Measurements from ENCODE around the gene RHOBTB1.

The RHOBTB1 gene

DNA sequence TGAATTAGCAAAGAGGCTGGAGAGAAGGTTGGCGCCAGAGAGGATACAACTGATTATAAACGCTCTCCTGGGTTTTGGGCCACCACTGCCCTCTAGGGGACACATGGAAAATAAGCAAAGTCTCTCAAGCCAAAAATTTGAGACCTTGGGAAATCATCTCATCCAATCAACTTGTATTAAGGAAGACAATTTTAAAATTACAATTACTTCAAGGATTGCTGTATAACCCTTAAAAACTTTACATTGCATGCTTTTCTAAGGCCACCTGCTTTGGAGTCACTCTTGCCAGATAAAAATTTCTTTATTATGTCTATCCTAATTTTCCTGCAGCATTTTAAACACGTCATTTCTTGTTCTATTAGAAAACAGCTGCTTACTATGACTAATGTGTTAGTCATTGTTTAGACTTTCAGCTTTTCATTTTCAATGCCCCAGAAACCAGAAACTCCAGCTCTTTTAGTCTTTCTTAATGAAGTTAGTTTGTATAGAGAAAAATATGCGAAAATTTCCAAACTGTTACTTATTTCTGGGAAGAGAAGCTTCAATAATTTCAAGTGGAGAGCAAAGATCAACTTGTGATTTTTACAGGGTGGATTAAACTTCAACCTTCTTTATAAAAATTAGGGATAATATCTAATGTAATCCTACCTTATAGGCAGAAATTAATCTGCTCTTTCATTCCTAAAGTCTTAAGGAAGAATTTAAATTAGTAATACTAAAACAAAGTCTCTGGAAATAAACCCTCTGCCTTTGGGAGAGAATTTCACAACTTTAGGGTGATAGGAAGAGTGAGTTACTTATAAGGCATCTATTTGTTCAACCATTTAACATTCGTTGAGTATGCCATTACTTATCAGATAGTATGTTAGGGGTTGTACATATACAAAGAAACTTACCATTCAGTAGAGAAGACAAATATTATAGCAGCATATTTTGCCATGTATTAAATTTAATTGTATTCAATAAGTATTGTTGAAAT lies 20.6 kb upstream of the RHOBTB1 start:
- no peak for DNase-seq

DNA sequence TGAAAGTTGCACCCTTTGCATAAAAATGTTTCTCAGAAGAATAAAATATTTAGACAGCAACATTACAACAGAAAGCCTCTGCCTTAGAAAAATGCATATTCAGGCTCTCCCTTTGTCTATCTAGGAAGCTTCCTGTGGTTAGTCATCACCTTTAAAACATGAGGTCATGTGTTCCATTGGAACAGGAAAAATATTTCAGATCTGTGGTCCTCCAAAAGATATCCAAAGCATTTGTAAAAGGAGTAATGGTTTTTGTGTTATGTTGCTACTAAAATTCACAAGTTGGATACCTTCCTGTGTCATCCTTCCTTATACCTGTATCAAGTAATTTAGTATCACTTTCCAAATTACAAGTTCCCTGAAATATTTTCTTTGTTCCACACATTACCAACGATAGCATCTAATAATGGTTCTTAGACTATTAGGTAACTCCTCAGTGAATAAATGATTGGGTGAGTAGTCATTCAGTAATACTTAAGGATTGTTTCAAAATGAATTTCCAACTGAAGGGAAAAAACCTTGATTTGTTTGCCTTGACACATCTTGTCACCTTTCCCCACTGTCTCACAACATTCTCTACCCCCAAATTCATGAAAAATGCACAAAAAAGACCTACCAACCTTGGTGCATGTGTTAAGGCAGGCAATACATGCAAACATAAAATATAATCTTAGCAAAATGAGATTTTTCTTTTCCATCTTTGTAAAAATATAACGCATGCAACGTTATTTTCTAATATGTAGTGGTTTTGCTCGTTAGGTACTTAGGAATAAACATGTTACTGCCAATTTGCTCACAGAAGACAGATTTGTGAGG lies 19.7 kb upstream of the RHOBTB1 start:
- DNase-seq: no peak

DNA sequence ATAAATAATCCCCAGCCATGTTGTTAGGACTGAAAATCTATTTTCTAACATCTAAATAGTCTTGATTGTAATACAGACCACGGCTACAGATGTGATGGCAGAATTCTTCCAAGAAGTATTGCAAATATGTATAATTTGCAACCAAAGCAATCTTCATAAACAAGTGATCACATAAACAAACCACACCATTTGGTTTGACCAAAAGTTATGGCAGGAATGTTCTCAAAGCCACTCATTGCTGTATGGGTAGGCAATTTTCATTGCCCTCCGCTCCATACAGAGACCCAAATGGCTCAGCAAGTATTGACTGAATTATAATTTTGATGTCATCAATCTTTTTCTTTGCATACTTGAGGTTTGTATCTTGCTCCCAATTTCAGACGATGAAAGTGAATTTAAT lies 19.0 kb upstream of the RHOBTB1 start:
- no peak for DNase-seq

DNA sequence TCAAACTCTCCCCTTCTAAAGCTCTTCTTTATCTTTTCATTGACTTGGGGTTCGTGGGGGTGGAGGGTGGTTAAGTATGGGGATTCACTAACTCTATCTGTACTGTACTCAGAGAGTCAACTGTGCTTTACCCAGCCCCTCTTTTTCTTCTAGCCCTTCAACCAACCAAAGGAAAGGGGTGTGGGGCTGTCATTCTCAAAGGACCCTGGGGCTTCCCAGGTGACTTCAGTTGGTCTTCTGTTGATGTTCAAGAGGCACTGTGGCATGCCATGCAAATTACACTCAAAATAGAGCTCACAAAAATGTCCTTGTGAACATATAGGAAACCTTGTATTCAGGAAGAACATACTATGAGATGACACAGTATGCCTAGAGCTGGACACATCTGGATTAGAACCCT lies 16.9 kb upstream of the RHOBTB1 start:
- DNase-seq: no peak

DNA sequence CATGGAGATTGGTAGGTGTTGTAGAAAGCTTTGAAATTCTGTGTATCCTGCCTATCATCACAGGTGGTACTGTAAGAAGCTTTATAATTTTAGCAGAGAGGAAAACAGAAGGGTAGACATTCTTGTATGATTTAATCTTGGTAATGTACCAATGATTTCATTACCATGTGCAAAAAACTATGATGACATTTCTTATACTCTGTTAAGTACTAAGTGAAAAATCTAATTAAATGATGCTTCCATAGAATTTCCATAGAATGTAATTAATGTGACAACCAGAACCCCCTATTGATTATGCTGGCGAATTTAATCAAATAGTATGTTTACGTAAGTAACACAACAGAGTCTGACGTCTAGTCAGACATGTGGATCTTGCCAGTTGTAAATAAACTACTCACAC lies 16.0 kb upstream of the RHOBTB1 start:
- DNase-seq: no peak

DNA sequence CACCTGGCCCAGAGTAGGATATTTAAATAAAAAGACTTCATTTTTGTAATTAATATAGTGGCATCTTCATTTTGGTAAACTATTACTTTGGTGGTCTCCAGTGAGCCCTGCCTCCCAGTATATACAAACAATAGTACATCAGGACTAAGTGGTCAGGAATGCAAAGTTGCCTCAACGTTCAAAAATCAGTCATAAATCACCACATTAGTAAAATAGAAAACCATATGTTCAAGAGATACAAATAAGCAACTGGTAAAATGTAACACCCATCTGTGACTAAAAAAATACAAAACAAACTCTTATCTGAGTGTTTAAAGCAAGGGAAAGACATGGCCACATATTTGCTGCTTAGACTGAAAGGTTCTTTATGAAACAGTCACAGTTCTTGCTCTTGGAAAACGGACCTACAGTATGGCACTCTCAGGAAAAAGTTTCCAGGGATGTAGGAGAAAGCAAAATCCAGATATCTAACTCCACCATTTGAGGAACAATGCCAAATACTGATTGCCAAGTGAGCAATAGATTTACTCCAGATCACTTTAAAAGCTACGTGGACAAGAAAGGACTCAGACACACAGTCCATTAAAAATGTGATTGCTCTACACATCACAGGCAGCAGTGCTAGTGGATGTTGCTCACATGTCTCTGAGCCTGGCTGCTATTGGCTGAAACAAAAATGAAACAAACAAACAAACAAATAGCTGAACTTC lies 15.1 kb upstream of the RHOBTB1 start:
- DNase-seq: no peak

DNA sequence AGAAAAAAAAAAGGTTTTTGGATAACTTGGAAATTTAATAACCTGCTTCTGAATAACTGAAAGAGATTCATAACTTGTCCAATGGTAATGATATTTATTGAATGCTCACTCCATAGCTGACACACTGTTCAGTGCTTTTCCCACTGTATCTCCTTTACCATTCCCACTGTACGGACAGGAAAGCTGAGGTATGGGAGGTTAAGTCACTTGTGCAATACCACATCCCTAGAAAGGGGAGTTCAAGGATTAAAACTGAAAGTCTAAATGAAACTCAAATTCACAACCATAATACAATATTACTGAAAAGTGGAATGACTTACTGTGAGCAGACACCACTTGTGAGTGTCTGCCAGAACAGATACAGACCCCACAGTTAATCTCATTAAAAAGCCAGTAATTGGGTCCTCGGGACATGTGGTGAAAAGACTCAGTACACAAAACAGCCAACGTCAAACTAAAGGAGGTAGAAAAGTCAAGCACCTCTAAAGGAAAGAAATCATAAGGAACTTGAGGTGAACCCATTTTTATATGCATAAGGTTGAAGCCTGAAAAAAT lies 13.8 kb upstream of the RHOBTB1 start:
- DNase-seq: no peak

DNA sequence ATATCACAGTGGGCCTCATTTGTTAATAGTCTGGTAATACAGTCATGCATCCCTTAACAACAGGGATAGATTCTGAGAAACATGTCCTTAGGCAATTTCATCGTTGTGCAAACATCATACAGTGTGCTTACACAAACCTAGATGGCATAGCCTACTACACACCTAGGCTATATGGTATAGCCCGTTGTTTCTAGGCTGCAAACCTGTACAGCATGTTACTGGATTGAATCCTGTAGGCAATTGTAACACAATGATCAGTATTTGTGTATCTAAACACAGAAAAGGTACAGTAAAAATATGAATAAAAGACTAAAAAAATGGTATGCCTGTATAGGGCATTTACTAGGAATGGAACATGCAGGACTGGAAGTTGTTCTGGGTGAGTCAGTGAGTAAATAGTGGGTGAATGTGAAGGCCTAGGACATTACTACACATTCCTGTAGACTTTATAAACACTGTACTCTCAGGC lies 12.0 kb upstream of the RHOBTB1 start:
- DNase-seq: no peak

DNA sequence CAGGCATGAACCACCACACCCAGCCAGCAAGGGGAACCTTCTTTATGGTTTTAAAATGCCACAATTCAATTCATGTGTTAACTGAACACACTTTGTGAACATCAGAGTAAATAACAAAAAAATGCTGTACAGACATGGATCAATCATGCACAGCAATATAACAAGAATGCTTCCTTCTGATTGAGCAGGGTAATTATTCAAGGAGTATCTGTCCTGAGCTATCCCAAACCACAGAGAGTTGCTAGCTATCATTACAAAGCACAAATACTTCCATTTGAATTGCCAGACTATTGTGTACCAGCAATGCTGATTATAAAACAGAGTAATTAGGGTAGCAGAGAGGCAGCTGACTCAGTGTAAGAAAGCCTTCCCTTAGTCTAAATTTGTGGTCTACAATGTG lies 11.3 kb upstream of the RHOBTB1 start:
- no peak for DNase-seq

DNA sequence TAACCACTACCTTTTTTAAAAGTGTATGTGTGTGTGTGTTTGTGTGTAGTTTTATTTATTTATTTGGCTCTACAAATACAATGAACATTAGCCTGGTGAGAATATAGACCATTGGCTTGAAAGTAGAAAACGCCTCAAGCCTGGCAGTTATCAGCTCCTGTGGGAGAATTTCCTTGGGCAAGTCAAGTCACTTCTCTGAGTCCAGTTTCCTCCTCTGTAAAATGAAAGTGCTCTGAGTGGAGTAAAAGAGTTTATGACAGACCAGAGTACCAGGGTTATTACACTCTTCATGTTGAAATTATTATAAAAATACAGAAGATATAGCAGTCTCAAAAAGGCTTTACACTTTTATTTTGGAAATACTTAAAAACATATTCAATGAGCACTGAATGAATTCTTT lies 10.1 kb upstream of the RHOBTB1 start:
- DNase-seq: no peak

DNA sequence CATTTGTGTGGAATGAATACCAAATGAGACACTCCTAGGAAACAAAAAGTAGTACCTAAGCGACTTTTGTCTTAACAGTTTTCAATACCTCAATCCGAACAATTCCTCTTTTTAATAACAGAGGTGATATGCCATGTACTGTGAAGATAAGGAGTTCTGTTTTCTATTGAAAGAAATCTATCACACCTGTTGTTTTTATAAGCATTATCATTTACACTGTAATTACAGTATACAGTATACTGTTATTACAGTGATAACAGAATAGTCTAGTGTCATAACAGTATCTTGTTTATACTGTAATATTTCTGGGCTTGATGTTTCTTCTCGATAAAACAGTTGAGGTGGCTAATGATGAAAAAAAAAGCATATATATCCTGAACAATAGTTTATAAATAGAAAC lies 9.4 kb upstream of the RHOBTB1 start:
- DNase-seq: no peak

DNA sequence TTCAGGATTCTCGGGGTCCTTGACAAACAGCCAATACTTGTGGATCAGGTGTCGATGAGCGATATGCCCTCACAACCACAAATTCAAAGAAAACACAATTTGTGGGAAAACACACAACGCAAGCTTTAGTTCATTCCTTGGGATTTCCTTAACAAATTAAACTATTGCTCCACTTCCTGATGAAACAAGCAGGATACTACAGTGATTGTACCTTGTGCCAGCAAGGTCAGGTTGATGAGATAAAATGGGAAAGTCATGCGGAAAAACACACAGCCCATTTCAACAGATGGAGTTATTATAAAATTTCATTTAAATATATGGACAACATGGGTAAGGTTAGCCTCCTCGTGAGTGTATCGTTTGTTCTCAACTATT lies 8.8 kb upstream of the RHOBTB1 start:
- no peak for DNase-seq

DNA sequence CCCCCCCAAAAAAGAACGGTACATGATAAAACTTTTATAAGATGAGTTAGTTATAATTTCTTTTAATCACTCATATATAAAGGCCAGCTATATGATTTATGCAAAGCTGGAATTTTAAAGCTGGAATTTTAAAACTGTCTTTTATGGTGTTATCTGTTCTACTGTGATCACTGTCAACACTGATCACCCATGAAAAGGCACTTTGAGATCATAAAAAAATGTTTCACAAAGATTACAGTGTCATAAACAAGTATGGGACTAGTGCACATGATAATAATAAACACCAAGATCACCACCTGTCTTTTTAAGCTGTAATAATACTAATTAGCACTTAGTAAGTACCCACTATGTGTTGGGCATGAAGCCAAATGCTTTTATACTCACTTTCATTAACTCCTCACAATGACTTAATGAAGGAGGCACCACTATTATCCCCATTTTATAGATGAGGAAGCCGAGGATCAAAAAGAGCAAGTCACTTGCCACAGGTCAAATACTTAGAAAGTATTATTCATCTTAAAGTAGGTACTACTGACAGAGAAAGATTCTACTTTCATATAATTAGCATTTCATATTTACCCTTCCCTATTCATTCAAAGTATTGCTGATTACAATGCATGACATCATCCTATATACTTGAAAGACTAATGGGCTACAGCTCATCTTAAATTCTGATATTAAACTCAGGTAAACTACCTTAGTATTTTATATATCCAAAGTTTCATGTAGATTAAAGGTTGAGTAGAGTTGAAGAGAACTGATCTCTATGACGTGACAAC lies 8.3 kb upstream of the RHOBTB1 start:
- DNase-seq: no peak

DNA sequence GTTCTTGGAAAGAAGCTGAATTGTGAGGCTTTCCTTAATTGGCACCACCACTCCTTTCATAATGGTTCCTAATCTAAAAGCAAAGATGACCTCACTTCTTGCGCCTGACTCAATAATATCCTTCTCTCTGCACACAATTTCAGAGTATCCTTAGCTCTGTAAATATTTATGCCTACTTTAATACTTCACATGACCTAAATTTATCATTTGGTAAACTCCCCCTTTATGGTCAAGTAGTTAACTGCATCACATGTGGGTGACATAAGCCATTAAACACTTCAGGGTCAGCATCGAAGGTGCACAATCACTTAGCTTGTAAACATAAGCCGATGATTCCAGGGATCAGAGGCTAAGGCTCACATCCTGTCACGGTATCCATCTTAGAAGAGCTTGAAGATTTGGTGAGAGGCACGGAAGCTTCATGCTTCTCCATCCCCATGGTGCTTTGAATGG lies 7.3 kb upstream of the RHOBTB1 start:
- DNase-seq: no peak

DNA sequence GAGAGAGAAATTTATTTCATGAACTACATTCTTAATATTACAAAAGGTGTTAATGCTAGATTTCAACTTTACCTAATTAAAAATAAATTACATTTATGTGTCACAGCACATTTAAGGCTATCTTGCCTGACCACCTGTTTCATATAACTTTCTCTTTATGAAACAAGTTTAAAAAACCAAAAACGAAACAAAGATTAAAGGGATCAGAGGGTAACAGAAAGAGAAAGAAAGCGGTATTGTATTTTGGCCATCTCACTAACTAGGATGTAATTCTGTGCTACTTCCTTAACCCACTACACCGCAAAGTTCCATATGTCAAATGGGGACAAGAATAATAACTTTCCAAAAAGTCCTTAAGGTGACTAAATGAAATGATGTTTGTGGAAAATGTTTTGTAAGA lies 6.3 kb upstream of the RHOBTB1 start:
- no peak for DNase-seq

DNA sequence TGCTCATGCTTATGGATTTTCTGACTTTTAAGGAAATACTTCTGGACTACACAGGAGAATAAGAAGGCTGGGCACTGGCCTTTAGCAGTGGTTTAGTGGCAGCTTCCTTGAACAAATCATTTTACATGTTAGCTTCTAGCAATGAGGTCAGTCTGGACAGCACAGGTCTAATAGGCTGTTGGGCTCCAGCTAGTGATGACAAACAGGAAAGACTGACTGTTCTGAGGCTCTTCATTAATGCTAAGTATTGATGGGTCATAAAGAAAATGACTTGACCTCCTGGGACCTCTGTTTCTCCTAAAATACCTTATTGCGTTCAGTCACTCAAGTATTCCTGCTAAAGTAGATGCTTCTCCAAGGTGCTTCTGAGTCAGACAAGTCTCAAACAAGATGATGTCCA lies 4.9 kb upstream of the RHOBTB1 start:
- no peak for DNase-seq

DNA sequence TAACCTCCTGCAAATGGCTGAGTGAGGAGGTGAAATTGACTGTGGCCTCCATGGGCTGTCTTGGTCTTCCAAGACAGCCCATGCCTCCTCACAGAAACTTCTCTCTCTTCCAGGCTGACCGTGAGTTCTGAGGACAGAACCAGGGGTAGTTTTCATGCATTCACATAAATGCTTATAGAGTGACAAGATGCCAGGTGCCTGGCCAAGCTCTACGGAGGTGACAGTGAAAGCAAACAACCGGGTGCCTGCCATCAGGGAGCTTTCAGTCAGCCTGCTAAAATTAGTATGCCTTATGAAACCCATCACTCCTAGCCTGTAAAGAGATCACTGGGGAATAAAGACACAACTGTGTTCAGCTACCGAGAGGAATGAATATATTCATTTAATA lies 919 bp upstream of the RHOBTB1 start:
- no peak for DNase-seq

DNA sequence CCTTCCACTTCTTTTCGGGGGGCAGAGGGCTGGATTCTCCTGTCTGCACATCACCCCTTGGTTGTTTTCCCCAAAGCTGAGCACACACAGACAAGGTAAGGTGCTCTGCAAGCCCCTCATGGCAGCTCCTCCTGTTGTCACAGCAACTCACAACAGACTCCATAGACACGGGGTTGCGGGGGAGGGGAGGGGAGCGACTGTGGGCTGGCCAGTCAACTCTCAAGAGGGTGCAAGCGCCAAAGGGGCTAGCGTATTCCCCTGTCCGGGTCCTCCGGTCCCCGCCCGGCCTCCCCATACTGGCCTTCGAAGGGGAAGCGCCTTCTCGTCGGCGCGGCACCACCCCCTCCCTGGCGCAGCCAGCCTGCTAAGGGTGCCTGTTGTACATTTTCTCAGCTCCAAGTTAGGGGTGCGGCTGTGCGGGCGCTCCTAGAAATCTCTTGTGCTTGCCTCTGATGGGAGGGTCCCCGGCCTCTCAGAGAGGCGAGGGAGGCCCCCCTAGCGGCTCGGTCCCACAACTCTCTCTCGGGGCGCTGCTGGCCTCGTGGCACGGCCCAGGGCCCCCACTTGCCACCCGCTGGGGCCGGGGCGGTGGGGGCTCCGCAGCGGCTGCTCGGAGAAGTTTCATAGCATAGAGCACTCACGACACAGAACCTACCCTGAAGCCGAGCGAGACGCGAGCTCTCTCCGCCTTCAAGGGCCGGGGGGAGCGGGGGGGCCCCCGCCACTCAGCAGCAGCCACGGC lies 498 bp downstream of the RHOBTB1 start:
- DNase-seq: no peak

DNA sequence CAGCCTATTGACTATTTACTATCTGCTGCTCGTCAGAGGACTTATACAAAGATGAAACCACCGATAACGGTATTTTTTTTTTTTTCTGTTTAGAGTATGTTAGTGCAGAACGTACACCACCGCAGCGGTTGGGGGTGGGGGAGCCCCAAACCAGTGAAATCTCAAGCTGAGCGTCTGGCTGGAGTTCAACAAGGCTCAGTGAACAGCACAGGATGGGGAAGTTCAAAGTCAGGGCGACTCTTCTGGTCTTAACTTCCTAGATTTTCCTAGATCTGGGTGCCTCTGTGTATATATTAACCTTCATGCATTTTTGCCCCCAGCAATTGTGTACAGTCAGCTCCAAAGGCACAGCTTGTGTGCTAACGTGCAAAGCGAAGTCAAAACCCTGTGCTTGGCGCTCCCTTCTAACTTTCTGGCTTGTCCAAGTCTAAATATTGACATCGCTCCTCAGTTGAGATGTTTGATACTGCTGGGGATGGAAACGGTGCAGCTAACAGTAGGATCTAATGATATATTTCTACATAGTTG lies 1.1 kb downstream of the RHOBTB1 start:
- no peak for DNase-seq

DNA sequence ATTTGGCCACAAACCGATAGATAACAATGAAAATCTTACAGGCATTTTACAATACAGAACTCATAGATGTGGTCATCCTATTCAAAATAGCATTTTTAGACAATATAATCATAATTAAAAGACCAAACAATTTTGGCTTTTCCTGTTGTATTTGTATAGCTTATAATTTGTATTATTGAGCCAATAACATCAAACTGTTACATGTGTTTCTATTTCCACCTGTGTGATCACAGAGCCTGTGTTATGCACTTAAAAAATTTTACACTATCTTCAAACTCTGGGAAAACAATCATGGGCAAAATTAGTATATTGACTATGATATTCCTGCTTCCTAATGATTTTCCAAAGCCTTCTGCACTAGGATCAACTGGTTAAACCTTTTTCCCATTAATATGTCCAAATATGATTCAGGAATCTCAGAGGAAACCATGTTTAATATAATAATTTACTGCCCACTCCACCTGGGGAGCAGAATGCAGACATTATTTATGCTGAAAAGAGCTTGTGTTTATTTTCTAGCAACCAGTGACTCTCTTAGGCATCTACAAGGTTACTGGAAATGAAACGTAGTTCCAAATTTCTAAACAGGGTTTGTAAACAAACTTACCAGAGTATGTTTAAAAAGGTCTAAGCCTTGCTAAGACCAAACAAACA lies 1.7 kb downstream of the RHOBTB1 start:
- DNase-seq: no peak

DNA sequence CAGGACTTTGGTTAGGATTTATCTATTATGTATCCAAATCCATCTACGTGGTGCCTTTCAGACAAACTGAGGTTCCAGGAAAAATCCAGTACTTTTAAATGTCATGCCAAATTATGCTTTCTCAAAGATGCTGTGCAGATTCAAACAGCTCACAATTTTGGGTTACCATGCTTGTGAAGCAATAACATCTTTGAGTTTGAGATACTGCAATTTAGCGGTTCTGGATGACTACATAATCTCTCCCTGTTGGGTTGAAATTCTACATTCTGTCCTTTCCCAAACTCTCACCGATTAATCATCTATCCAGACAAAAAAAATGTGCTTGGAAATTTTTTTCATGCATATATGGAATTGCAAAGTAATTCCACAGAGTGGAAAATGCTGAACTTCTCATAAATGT lies 3.5 kb downstream of the RHOBTB1 start:
- DNase-seq: no peak
